Activated naive CD4-positive, alpha-beta T cell treated with anti-CD3 and anti-CD28 coated beads for 36 hours (primary cell): Measurements from ENCODE around the gene ELOVL5. TPM values are rescaled to one million over a fixed set of nuclear protein-coding genes. Genes with fewer than 3 reads are reported as not detected.

Experiments used
- CTCF ChIA-PET: fragments of 350-600 bp; sonication (Branson Sonifier 250); formaldehyde crosslinking; loops from one replicate; lab custom pipeline; 2021; ENCODE audit warnings: antibody characterized with exemption; lab: Charles Lee
- DNase-seq: peaks from one replicate; pipeline ENCODE4 v3.0.0-alpha.2; 2020
- H3K27ac Mint-ChIP-seq: one replicate; pipeline ENCODE4 v1.8.0; 2021; ENCODE audit warnings: mild to moderate bottlenecking, mixed read lengths
- H3K27me3 Mint-ChIP-seq: one replicate; pipeline ENCODE4 v1.8.0; 2021; ENCODE audit warnings: low read depth, mixed read lengths
- H3K36me3 Mint-ChIP-seq: one replicate; pipeline ENCODE4 v1.8.0; 2021; ENCODE audit warnings: low read depth, mixed read lengths
- H3K4me1 Mint-ChIP-seq: one replicate; pipeline ENCODE4 v1.8.0; 2021; ENCODE audit warnings: low read depth, mixed read lengths
- H3K4me3 Mint-ChIP-seq: one replicate; pipeline ENCODE4 v1.8.0; 2021; ENCODE audit warnings: mild to moderate bottlenecking, moderate library complexity, mixed read lengths
- H3K9me3 Mint-ChIP-seq: one replicate; pipeline ENCODE4 v1.8.0; 2021; ENCODE audit warnings: mixed read lengths
- intact Hi-C: fragments of 100-400 bp; cut with micrococcal nuclease; formaldehyde crosslinking; loops from one replicate; pipeline ENCODE4 v1.15.1; 2023
- total RNA-seq, 2 experiments: library from RNA; stranded (reverse); gene quantifications; one replicate each; pipeline ENCODE4 v1.2.3, GENCODE V29; 2021

The ELOVL5 gene
- total RNA-seq, 2 experiments from 2014 or later, result 132 to 136 TPM

GRCh38 chr6:53375847-53376246, 27.1 kb upstream of the ELOVL5 start:
- H3K36me3 Mint-ChIP-seq, result no peaks in the 10 kb centered on the region

GRCh38 chr6:53373638-53374037, 24.9 kb upstream of the ELOVL5 start:
- Mint-ChIP-seq H3K4me1 (no peaks in the 10 kb centered on the region), H3K4me3 (no peak overlapping the region), H3K27me3 (no peaks in the 10 kb centered on the region), H3K36me3 (no peaks in the 10 kb centered on the region), H3K27ac (no peak overlapping the region), H3K9me3 (no peaks in the 10 kb centered on the region)
- CTCF ChIA-PET, result no interaction called here
- no peak for DNase-seq
- intact Hi-C loops, result no loop called here

More at GRCh38 chr6:53375847-53376246, 27.1 kb upstream of the ELOVL5 start:
- H3K27me3 Mint-ChIP-seq, result no peaks in the 10 kb centered on the region
- no peak overlapping the region for H3K4me3 Mint-ChIP-seq
- no peaks in the 10 kb centered on the region for H3K4me1 Mint-ChIP-seq
- H3K27ac Mint-ChIP-seq, result no peak overlapping the region
- no peak for DNase-seq
- CTCF ChIA-PET, result no interaction called here
- no peaks in the 10 kb centered on the region for H3K9me3 Mint-ChIP-seq
- intact Hi-C loops, result no loop called here

GRCh38 chr6:53369876-53370515, 21.2 kb upstream of the ELOVL5 start:
- intact Hi-C loops, result no loop called here
- H3K36me3 Mint-ChIP-seq, result peaks cover 1% of the 10 kb centered on the region
- H3K27me3 Mint-ChIP-seq, result no peaks in the 10 kb centered on the region
- H3K4me3 Mint-ChIP-seq, result no peak overlapping the region
- DNase-seq, result no peak
- peaks cover 3% of the 10 kb centered on the region for H3K4me1 Mint-ChIP-seq
- peaks cover 8% of the 10 kb centered on the region for H3K9me3 Mint-ChIP-seq
- CTCF ChIA-PET, result no interaction called here
- no peak overlapping the region for H3K27ac Mint-ChIP-seq

GRCh38 chr6:53369051-53369450, 20.3 kb upstream of the ELOVL5 start:
- H3K4me3 Mint-ChIP-seq, result no peak overlapping the region
- intact Hi-C loops, result no loop called here
- peaks cover 3% of the 10 kb centered on the region for H3K4me1 Mint-ChIP-seq
- H3K36me3 Mint-ChIP-seq, result peaks cover 1% of the 10 kb centered on the region
- no peak overlapping the region for H3K27ac Mint-ChIP-seq
- H3K9me3 Mint-ChIP-seq, result peaks cover 8% of the 10 kb centered on the region
- DNase-seq, result no peak
- H3K27me3 Mint-ChIP-seq, result no peaks in the 10 kb centered on the region
- CTCF ChIA-PET, result interaction anchor here (1.3 kb wide), 1 partner anchor 42 kb away, joined by 3 read pairs; no protein-coding TSS in a partner anchor

- H3K4me3 Mint-ChIP-seq, result no peak overlapping the region
- no peak for DNase-seq
- CTCF ChIA-PET, result interaction anchor here (0.6 to 0.7 kb wide), 2 partner anchors 147 to 279 kb away, joined by 3 to 4 read pairs; no protein-coding TSS in a partner anchor
- no peaks in the 10 kb centered on the region for H3K27me3 Mint-ChIP-seq
- intact Hi-C loops, result no loop called here
- no peak overlapping the region for H3K27ac Mint-ChIP-seq
- H3K4me1 Mint-ChIP-seq, result peaks cover 11% of the 10 kb centered on the region
- peaks cover 8% of the 10 kb centered on the region for H3K9me3 Mint-ChIP-seq
- peaks cover 1% of the 10 kb centered on the region for H3K36me3 Mint-ChIP-seq
Observed at GRCh38 chr6:53366128-53366641, 17.4 kb upstream of the ELOVL5 start.

GRCh38 chr6:53363341-53364079, 14.8 kb upstream of the ELOVL5 start:
- peaks cover 1% of the 10 kb centered on the region for H3K36me3 Mint-ChIP-seq
- no peaks in the 10 kb centered on the region for H3K27me3 Mint-ChIP-seq
- intact Hi-C loops, result no loop called here
- H3K27ac Mint-ChIP-seq, result no peak overlapping the region
- peaks cover 32% of the 10 kb centered on the region for H3K4me1 Mint-ChIP-seq
- DNase-seq, result no peak
- peaks cover 8% of the 10 kb centered on the region for H3K9me3 Mint-ChIP-seq
- H3K4me3 Mint-ChIP-seq, result no peak overlapping the region
- CTCF ChIA-PET, result interaction anchor here (0.5 to 1.1 kb wide), 3 partner anchors 15 to 66 kb away, joined by 3 to 5 read pairs (median 4); no protein-coding TSS in a partner anchor

GRCh38 chr6:53361549-53362031, 12.8 kb upstream of the ELOVL5 start:
- no peaks in the 10 kb centered on the region for H3K27me3 Mint-ChIP-seq
- peak overlapping the region; percentile 77 for H3K27ac Mint-ChIP-seq
- no peaks in the 10 kb centered on the region for H3K36me3 Mint-ChIP-seq
- intact Hi-C loops, result loop anchor here (1.0 kb wide), 2 partner anchors 54 to 66 kb away; no protein-coding TSS in a partner anchor
- peak overlapping the region; percentile 36 for H3K4me3 Mint-ChIP-seq
- H3K4me1 Mint-ChIP-seq, result peaks cover 39% of the 10 kb centered on the region
- H3K9me3 Mint-ChIP-seq, result peaks cover 1% of the 10 kb centered on the region
- DNase-seq, result peak; percentile 75
- CTCF ChIA-PET, result no interaction called here

GRCh38 chr6:53360093-53360912, 11.6 kb upstream of the ELOVL5 start:
- peak overlapping the region; percentile 90 for H3K4me3 Mint-ChIP-seq
- H3K9me3 Mint-ChIP-seq, result no peaks in the 10 kb centered on the region
- H3K36me3 Mint-ChIP-seq, result no peaks in the 10 kb centered on the region
- H3K4me1 Mint-ChIP-seq, result peaks cover 39% of the 10 kb centered on the region
- CTCF ChIA-PET, result interaction anchor here (1.0 to 1.5 kb wide), 2 partner anchors 49 to 190 kb away, joined by 3 to 5 read pairs; no protein-coding TSS in a partner anchor
- H3K27me3 Mint-ChIP-seq, result no peaks in the 10 kb centered on the region
- H3K27ac Mint-ChIP-seq, result peak overlapping the region; percentile 96
- intact Hi-C loops, result no loop called here
- no peak for DNase-seq

GRCh38 chr6:53359843-53360092, 11.0 kb upstream of the ELOVL5 start:
- Mint-ChIP-seq H3K9me3 (no peaks in the 10 kb centered on the region), H3K4me1 (peaks cover 39% of the 10 kb centered on the region), H3K4me3 (peak overlapping the region; percentile 90), H3K36me3 (no peaks in the 10 kb centered on the region), H3K27ac (peak overlapping the region; percentile 96), H3K27me3 (no peaks in the 10 kb centered on the region)
- no peak for DNase-seq
- intact Hi-C loops, result loop anchor here (1.0 to 10.0 kb wide), 7 partner anchors 10 to 435 kb away; partner anchors contain the start of genes GCLC and LRRC1
- CTCF ChIA-PET, result interaction anchor here (1.0 to 1.5 kb wide), 2 partner anchors 49 to 189 kb away, joined by 3 to 5 read pairs; no protein-coding TSS in a partner anchor

- CTCF ChIA-PET, result interaction anchor here (1.0 to 1.5 kb wide), 2 partner anchors 50 to 189 kb away, joined by 3 to 5 read pairs; no protein-coding TSS in a partner anchor
- Mint-ChIP-seq H3K36me3 (no peaks in the 10 kb centered on the region), H3K4me3 (peak overlapping the region; percentile 90), H3K4me1 (peaks cover 39% of the 10 kb centered on the region), H3K27me3 (no peaks in the 10 kb centered on the region), H3K9me3 (no peaks in the 10 kb centered on the region), H3K27ac (peak overlapping the region; percentile 96)
- intact Hi-C loops, result loop anchor here (1.0 to 10.0 kb wide), 7 partner anchors 10 to 436 kb away; partner anchors contain the start of genes GCLC and LRRC1
- DNase-seq, result peak; percentile 94
Observed at GRCh38 chr6:53359095-53359842, 10.5 kb upstream of the ELOVL5 start.

GRCh38 chr6:53358440-53359094, 9.8 kb upstream of the ELOVL5 start:
- Mint-ChIP-seq H3K4me1 (peaks cover 39% of the 10 kb centered on the region), H3K27ac (peak overlapping the region; percentile 96), H3K9me3 (no peaks in the 10 kb centered on the region), H3K36me3 (no peaks in the 10 kb centered on the region), H3K4me3 (peak overlapping the region; percentile 90), H3K27me3 (no peaks in the 10 kb centered on the region)
- CTCF ChIA-PET, result no interaction called here
- intact Hi-C loops, result loop anchor here (1.0 to 10.0 kb wide), 7 partner anchors 9 to 436 kb away; partner anchors contain the start of genes GCLC and LRRC1
- no peak for DNase-seq
